Measurements from ENCODE around the gene FMO2.

FMO2 gene

DNA sequence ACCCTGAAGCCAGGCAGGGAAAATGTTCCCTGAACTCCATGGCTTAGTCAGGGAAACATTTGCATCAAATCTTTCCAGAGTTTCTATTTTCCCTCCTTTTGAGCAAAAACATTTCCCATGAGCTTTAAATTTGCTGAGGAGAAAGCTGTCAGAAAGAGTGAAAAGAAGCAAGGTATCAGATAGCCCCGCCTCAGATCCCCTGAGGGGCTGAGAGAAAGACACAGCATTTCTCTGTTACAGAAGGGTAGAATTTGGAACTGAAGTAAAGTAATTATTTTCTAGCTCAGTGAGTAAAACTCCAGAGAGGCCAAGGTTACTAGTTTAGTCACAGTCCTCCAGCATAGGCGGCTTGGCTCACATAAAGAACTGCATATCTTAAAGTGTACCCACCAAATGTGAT lies 73.8 kb downstream of the FMO2 start:
- DNase-seq: no peak

Data from activated naive CD4-positive, alpha-beta T cell (primary cell).